ENCODE measurements around the gene NLGN3. TPM values are rescaled to one million over a fixed set of nuclear protein-coding genes. Genes with fewer than 3 reads are reported as not detected.

Gene NLGN3
- total RNA-seq, 1 experiment from 2014 or later, result 0.15 TPM

GRCh38 chrX:71118032-71118984 is 26.3 kb upstream of the NLGN3 start, which contains the start of gene MED12:
TSS of gene MED12 (plus strand) at chrX:71118596. CDS start at chrX:71118755, 159 bp downstream.
- peak; percentile 83 for DNase-seq (ENCODE audit: low read depth)

GRCh38 chrX:71118985-71119535 is 25.6 kb upstream of the NLGN3 start:
- no peak for DNase-seq (ENCODE audit: low read depth)

GRCh38 chrX:71128166-71128833 is 16.3 kb upstream of the NLGN3 start:
- peak; percentile 69 for DNase-seq (ENCODE audit: low read depth)

- no peak for DNase-seq (ENCODE audit: low read depth)
Measured at GRCh38 chrX:71128915-71129765, 15.5 kb upstream of the NLGN3 start.

GRCh38 chrX:71131510-71131909 is 13.1 kb upstream of the NLGN3 start:
- no peak for DNase-seq (ENCODE audit: low read depth)

- DNase-seq (ENCODE audit: low read depth), result no peak
Measured at GRCh38 chrX:71140440-71140839, 4.2 kb upstream of the NLGN3 start.

- peak; percentile 15 for DNase-seq (ENCODE audit: low read depth)
Measured at GRCh38 chrX:71143508-71143907, 1.1 kb upstream of the NLGN3 start.

- DNase-seq (ENCODE audit: low read depth), result no peak
Measured at GRCh38 chrX:71147496-71148277, 3.0 kb downstream of the NLGN3 start.

- DNase-seq (ENCODE audit: low read depth), result no peak
Measured at GRCh38 chrX:71148278-71148663, 3.6 kb downstream of the NLGN3 start.

- no peak for DNase-seq (ENCODE audit: low read depth)
Measured at GRCh38 chrX:71151366-71151765, 6.7 kb downstream of the NLGN3 start.

GRCh38 chrX:71154196-71154595 is 9.6 kb downstream of the NLGN3 start:
- no peak for DNase-seq (ENCODE audit: low read depth)

GRCh38 chrX:71154641-71155040 is 10.0 kb downstream of the NLGN3 start:
- DNase-seq (ENCODE audit: low read depth), result no peak

GRCh38 chrX:71158603-71159002 is 14.0 kb downstream of the NLGN3 start:
- no peak for DNase-seq (ENCODE audit: low read depth)

- no peak for DNase-seq (ENCODE audit: low read depth)
Measured at GRCh38 chrX:71159335-71159734, 14.7 kb downstream of the NLGN3 start.

GRCh38 chrX:71160475-71160874 is 15.8 kb downstream of the NLGN3 start:
- DNase-seq (ENCODE audit: low read depth), result peak; percentile 38

GRCh38 chrX:71162981-71163380 is 18.3 kb downstream of the NLGN3 start:
- DNase-seq (ENCODE audit: low read depth), result no peak

- DNase-seq (ENCODE audit: low read depth), result peak; percentile 25
Measured at GRCh38 chrX:71164071-71164470, 19.4 kb downstream of the NLGN3 start.

- DNase-seq (ENCODE audit: low read depth), result no peak
Measured at GRCh38 chrX:71166461-71166860, 21.8 kb downstream of the NLGN3 start.

GRCh38 chrX:71167031-71167781 is 22.6 kb downstream of the NLGN3 start:
- DNase-seq (ENCODE audit: low read depth), result no peak

GRCh38 chrX:71168134-71168533 is 23.5 kb downstream of the NLGN3 start:
- DNase-seq (ENCODE audit: low read depth), result no peak
